HepG2 (cell line): Measurements from ENCODE around the gene STN1. TPM values are rescaled to one million over a fixed set of nuclear protein-coding genes. Genes with fewer than 3 reads are reported as not detected.

Experiments
- CBFB ChIP-seq: sonication (generic); formaldehyde crosslinking; IDR thresholded peaks from 2 replicates; pipeline ENCODE4 v1.4.0; 2020; ENCODE audit warnings: missing genetic modification reagents
- CBX1 ChIP-seq: IDR thresholded peaks from one replicate; pipeline ENCODE4 v1.6.1; 2016; ENCODE audit warnings: antibody characterized with exemption, low read depth
- KLF16 ChIP-seq, 2 experiments: sonication (generic) in 1 of 2; formaldehyde crosslinking in 1 of 2; IDR thresholded peaks; 2 replicates each; pipeline versions ENCODE4 v1.6.1 to v1.8.0; 2016 to 2023; ENCODE audit warnings: missing genetic modification reagents in 2 of 2, missing compliant biosample characterization in 1 of 2
- POLR2AphosphoS2 ChIP-seq: IDR thresholded peaks from 2 replicates; pipeline ENCODE4 v1.6.1; 2011; ENCODE audit warnings: low read depth, low read length, improper control_type of control experiment
- RXRA ChIP-seq: sonication (generic); formaldehyde crosslinking; IDR thresholded peaks from 2 replicates; pipeline ENCODE4 v1.5.1; 2020; ENCODE audit warnings: missing genetic modification reagents
- SKI ChIP-seq: fragments of 450-650 bp; IDR thresholded peaks from one replicate; pipeline ENCODE4 v1.6.1; 2018; ENCODE audit warnings: mild to moderate bottlenecking; ENCODE audit not compliant: partially characterized antibody
- SMYD3 ChIP-seq: sonication (generic); formaldehyde crosslinking; IDR thresholded peaks from 2 replicates; pipeline ENCODE4 v1.8.1; 2023; ENCODE audit warnings: mild to moderate bottlenecking, missing genetic modification reagents
- SYNCRIP ChIP-seq: fragments of 200-400 bp; formaldehyde crosslinking; IDR thresholded peaks from 2 replicates; pipeline ENCODE4 v1.6.1; 2018; ENCODE audit warnings: mild to moderate bottlenecking, low read depth, low read length; ENCODE audit not compliant: insufficient read depth
- ZNF317 ChIP-seq: sonication (generic); formaldehyde crosslinking; IDR thresholded peaks from 2 replicates; pipeline ENCODE4 v1.5.0; 2020; ENCODE audit warnings: mild to moderate bottlenecking, missing genetic modification reagents
- ZNF329 ChIP-seq: sonication (generic); formaldehyde crosslinking; IDR thresholded peaks from 2 replicates; pipeline ENCODE4 v1.9.0; 2021; ENCODE audit warnings: low read depth, mild to moderate bottlenecking, missing genetic modification reagents
- ZNF335 ChIP-seq: sonication (generic); formaldehyde crosslinking; IDR thresholded peaks from 2 replicates; pipeline ENCODE4 v1.4.0; 2020; ENCODE audit warnings: missing genetic modification reagents
- ZNF337 ChIP-seq: sonication (generic); formaldehyde crosslinking; IDR thresholded peaks from 2 replicates; pipeline ENCODE4 v1.5.1; 2020; ENCODE audit warnings: missing genetic modification reagents, low read depth, mild to moderate bottlenecking, borderline replicate concordance
- ZNF605 ChIP-seq: sonication (generic); formaldehyde crosslinking; IDR thresholded peaks from 2 replicates; pipeline ENCODE4 v1.8.0; 2022; ENCODE audit warnings: mild to moderate bottlenecking, missing genetic modification reagents
- polyA plus RNA-seq, 8 experiments: library from polyadenylated mRNA; depleted of rRNA in 3 of 8; stranded (reverse) in 7 of 8; unstranded in 1 of 8; fragments of >200 nt; fragmentation: Illumina TruSeq in 4 of 8; extraction: Trizol in 4 of 8; gene quantifications; 2 replicates each; pipeline versions ENCODE4 v1.2.1 to v1.2.3, GENCODE V29; 2011 to 2016; ENCODE audit warnings: low read depth in 4 of 8, missing spikeins in 1 of 8, mixed read lengths in 1 of 8; ENCODE audit not compliant: insufficient read depth in 1 of 8
- total RNA-seq, 5 experiments: library from RNA; depleted of rRNA; stranded (reverse); fragments of >200 nt; fragmentation: Illumina TruSeq; extraction: Trizol; gene quantifications; 2 replicates each; pipeline ENCODE4 v1.2.3, GENCODE V29; 2016; ENCODE audit warnings: low read depth in 1 of 5
- TF ChIP-seq, protein P1 (sequence below): fragments of 450-650 bp; IDR thresholded peaks from 2 replicates; pipeline ENCODE4 v1.6.1; 2017; ENCODE audit warnings: mild to moderate bottlenecking
- TF ChIP-seq, protein P2 (sequence below): sonication (generic); formaldehyde crosslinking; IDR thresholded peaks from 2 replicates; pipeline ENCODE4 v1.9.0; 2021; ENCODE audit warnings: missing genetic modification reagents, mild to moderate bottlenecking, borderline replicate concordance
- TF ChIP-seq, protein P3 (sequence below): sonication (generic); formaldehyde crosslinking; IDR thresholded peaks from 2 replicates; pipeline ENCODE4 v1.4.0; 2020; ENCODE audit warnings: mild to moderate bottlenecking, missing genetic modification reagents
- TF ChIP-seq, protein P4 (sequence below): sonication (generic); formaldehyde crosslinking; IDR thresholded peaks from 2 replicates; pipeline ENCODE4 v1.5.1; 2020; ENCODE audit warnings: mild to moderate bottlenecking, missing genetic modification reagents, borderline replicate concordance

The STN1 gene
- total and polyA plus RNA-seq, 2 of the 13 experiments (the other 11 are each of a cell fraction or from before 2014, with no cell fraction given) = 17.6 to 22.7 TPM

DNA sequence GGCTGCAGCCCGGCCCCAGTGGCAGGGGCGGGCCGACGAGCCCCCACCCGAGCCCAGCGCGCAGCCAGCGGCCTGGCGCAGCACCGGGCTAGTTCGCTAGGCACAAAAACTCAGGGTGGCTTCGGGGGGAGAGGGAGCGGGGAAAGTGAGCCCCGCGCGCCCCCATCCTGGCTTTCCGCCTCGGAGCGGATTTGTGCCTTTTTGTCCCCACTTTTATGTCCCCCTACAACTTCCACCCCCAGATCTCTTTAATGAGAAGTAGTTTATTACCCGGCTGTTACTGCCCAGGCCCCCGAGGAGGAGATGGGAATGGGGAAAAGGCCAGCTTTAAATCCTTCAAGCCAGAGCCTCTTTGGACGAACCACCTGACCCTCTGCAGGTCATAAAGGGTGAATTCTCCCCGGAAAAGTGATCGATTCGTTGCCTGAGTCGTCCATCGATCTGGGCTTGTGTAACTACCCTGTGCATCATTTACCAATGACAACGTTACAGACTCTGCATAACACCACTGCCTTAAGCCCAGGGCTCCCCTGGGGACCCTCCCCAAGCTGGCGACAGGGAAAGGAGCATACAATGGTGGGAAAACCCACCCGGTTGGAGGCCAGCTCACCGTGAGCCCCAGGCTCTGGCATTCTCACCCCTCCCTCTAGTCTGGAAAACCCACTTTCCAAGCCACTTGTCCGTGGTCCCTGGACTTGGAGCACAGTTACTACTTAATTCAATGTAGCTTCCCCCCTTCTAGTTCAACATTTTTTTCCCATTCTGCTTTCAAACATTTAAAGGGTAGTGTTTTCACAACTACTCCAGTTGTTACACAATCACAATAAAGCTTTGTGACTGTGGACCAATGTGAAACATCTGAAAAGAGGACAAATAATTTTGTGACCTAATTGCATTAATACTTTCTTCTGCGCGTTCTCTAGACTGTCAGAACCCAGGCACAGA, 61.9 kb downstream of the STN1 start (continued):
- TF ChIP-seq, protein P1, sequence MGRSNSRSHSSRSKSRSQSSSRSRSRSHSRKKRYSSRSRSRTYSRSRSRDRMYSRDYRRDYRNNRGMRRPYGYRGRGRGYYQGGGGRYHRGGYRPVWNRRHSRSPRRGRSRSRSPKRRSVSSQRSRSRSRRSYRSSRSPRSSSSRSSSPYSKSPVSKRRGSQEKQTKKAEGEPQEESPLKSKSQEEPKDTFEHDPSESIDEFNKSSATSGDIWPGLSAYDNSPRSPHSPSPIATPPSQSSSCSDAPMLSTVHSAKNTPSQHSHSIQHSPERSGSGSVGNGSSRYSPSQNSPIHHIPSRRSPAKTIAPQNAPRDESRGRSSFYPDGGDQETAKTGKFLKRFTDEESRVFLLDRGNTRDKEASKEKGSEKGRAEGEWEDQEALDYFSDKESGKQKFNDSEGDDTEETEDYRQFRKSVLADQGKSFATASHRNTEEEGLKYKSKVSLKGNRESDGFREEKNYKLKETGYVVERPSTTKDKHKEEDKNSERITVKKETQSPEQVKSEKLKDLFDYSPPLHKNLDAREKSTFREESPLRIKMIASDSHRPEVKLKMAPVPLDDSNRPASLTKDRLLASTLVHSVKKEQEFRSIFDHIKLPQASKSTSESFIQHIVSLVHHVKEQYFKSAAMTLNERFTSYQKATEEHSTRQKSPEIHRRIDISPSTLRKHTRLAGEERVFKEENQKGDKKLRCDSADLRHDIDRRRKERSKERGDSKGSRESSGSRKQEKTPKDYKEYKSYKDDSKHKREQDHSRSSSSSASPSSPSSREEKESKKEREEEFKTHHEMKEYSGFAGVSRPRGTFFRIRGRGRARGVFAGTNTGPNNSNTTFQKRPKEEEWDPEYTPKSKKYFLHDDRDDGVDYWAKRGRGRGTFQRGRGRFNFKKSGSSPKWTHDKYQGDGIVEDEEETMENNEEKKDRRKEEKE = no peak
- peak; percentile 51; the same call in 1 of the 2 replicates for TF ChIP-seq ZNF337 (CRISPR knock-in tag)
- peak in 1 of 2 experiments; percentile 66; a peak in 1 of 4 replicates for TF ChIP-seq KLF16 (CRISPR knock-in tag; IDR thresholded peaks at IDR 0.05)
- TF ChIP-seq, protein P2, sequence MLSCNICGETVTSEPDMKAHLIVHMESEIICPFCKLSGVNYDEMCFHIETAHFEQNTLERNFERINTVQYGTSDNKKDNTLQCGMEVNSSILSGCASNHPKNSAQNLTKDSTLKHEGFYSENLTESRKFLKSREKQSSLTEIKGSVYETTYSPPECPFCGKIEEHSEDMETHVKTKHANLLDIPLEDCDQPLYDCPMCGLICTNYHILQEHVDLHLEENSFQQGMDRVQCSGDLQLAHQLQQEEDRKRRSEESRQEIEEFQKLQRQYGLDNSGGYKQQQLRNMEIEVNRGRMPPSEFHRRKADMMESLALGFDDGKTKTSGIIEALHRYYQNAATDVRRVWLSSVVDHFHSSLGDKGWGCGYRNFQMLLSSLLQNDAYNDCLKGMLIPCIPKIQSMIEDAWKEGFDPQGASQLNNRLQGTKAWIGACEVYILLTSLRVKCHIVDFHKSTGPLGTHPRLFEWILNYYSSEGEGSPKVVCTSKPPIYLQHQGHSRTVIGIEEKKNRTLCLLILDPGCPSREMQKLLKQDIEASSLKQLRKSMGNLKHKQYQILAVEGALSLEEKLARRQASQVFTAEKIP = no peak
- TF ChIP-seq SMYD3 (CRISPR knock-in tag) = no peak
- TF ChIP-seq CBFB (CRISPR knock-in tag) = no peak
- TF ChIP-seq ZNF317 (CRISPR knock-in tag) = no peak
- TF ChIP-seq ZNF329 = 0 out of 2 replicates have a peak, but pooled peaks have one; percentile 27
- TF ChIP-seq ZNF605 (CRISPR knock-in tag) = no peak; the same call in none of the 2 replicates
- peak; percentile 21 for TF ChIP-seq SKI
- no peak for TF ChIP-seq POLR2AphosphoS2
- no peak for TF ChIP-seq CBX1
- TF ChIP-seq ZNF335 (CRISPR knock-in tag) = no peak
- TF ChIP-seq, protein P3, sequence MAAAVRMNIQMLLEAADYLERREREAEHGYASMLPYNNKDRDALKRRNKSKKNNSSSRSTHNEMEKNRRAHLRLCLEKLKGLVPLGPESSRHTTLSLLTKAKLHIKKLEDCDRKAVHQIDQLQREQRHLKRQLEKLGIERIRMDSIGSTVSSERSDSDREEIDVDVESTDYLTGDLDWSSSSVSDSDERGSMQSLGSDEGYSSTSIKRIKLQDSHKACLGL (CRISPR knock-in tag) = 0 out of 2 replicates have a peak, but pooled peaks have one; percentile 18
- peak; percentile 79; the same call in 1 of the 2 replicates for TF ChIP-seq RXRA (CRISPR knock-in tag)
- TF ChIP-seq, protein P4, sequence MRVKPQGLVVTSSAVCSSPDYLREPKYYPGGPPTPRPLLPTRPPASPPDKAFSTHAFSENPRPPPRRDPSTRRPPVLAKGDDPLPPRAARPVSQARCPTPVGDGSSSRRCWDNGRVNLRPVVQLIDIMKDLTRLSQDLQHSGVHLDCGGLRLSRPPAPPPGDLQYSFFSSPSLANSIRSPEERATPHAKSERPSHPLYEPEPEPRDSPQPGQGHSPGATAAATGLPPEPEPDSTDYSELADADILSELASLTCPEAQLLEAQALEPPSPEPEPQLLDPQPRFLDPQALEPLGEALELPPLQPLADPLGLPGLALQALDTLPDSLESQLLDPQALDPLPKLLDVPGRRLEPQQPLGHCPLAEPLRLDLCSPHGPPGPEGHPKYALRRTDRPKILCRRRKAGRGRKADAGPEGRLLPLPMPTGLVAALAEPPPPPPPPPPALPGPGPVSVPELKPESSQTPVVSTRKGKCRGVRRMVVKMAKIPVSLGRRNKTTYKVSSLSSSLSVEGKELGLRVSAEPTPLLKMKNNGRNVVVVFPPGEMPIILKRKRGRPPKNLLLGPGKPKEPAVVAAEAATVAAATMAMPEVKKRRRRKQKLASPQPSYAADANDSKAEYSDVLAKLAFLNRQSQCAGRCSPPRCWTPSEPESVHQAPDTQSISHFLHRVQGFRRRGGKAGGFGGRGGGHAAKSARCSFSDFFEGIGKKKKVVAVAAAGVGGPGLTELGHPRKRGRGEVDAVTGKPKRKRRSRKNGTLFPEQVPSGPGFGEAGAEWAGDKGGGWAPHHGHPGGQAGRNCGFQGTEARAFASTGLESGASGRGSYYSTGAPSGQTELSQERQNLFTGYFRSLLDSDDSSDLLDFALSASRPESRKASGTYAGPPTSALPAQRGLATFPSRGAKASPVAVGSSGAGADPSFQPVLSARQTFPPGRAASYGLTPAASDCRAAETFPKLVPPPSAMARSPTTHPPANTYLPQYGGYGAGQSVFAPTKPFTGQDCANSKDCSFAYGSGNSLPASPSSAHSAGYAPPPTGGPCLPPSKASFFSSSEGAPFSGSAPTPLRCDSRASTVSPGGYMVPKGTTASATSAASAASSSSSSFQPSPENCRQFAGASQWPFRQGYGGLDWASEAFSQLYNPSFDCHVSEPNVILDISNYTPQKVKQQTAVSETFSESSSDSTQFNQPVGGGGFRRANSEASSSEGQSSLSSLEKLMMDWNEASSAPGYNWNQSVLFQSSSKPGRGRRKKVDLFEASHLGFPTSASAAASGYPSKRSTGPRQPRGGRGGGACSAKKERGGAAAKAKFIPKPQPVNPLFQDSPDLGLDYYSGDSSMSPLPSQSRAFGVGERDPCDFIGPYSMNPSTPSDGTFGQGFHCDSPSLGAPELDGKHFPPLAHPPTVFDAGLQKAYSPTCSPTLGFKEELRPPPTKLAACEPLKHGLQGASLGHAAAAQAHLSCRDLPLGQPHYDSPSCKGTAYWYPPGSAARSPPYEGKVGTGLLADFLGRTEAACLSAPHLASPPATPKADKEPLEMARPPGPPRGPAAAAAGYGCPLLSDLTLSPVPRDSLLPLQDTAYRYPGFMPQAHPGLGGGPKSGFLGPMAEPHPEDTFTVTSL (CRISPR knock-in tag) = peak; percentile 84; the same call in 1 of the 2 replicates
- no peak for TF ChIP-seq SYNCRIP
